A549 (cell line): Measurements from ENCODE around the gene ATG4B. TPM values are rescaled to one million over a fixed set of nuclear protein-coding genes. Genes with fewer than 3 reads are reported as not detected.

Source experiments
- ATAC-seq, 2 experiments: fragments of 200-7000 bp in 1 of 2; fragments of >200 bp in 1 of 2; cut with Nextera tagmentation in 1 of 2; cut with Tn5 transposase in 1 of 2; 3 replicates each; pipeline versions ENCODE4 v1.8.0 to v1.9.1; 2018 to 2020; ENCODE audit warnings: mild to moderate bottlenecking in 1 of 2, moderate library complexity in 1 of 2
- CTCF ChIA-PET: fragments of 300-600 bp; sonication (Branson Sonifier 250); formaldehyde crosslinking; extraction: SDS; loops from one replicate; lab custom pipeline; 2021; ENCODE audit warnings: antibody characterized with exemption, inconsistent platforms; lab: Yijun Ruan, JAX
- POLR2A ChIA-PET: fragments of 350-600 bp; formaldehyde crosslinking; extraction: SDS; loops from one replicate; lab custom pipeline; 2021; ENCODE audit warnings: antibody characterized with exemption, inconsistent platforms; lab: Yijun Ruan, JAX
- DNase-seq, 2 experiments: peaks; one replicate each; pipeline versions ENCODE4 v3.0.0 to v3.0.0-alpha.2; 2011 to 2016; ENCODE audit warnings: low read depth in 1 of 2, low spot score in 1 of 2
- FAIRE-seq: peaks from 2 replicates; lab custom pipeline; 2011; peaks lifted over from hg19 to GRCh38; lab: Jason Lieb, UNC
- H3K27ac ChIP-seq, 2 experiments: fragments of >200 bp; sonication (Bioruptor Twin); formaldehyde crosslinking; 3 replicates each; pipeline ENCODE4 v1.5.1; 2016 to 2017
- H3K4me1 ChIP-seq: fragments of >200 bp; sonication (Bioruptor Twin); formaldehyde crosslinking; 3 replicates; pipeline ENCODE4 v1.6.1; 2016
- H3K4me2 ChIP-seq: fragments of >200 bp; sonication (Bioruptor Twin); formaldehyde crosslinking; 3 replicates; pipeline ENCODE4 v1.6.1; 2016
- H3K4me3 ChIP-seq: fragments of >200 bp; sonication (Bioruptor Twin); formaldehyde crosslinking; 3 replicates; pipeline ENCODE4 v1.5.1; 2016
- H3K9me3 ChIP-seq: fragments of >200 bp; sonication (Bioruptor Twin); formaldehyde crosslinking; 3 replicates; pipeline ENCODE4 v1.6.1; 2016
- BHLHE40 ChIP-seq: IDR thresholded peaks from 2 replicates; pipeline ENCODE4 v1.6.1; 2012; ENCODE audit warnings: low read depth, low read length, inconsistent platforms
- CBX8 ChIP-seq: fragments of 200-600 bp; sonication (generic); IDR thresholded peaks from 2 replicates; pipeline ENCODE4 v1.6.1; 2016
- CHD4 ChIP-seq: fragments of 200-600 bp; sonication (generic); IDR thresholded peaks from 2 replicates; pipeline ENCODE4 v1.6.1; 2016; ENCODE audit warnings: antibody characterized with exemption, mild to moderate bottlenecking, borderline replicate concordance
- EHF ChIP-seq: fragments of 250-450 bp; sonication (Bioruptor Pico); IDR thresholded peaks from 2 replicates; pipeline ENCODE4 v1.5.0; 2020; ENCODE audit warnings: mild to moderate bottlenecking
- EHMT2 ChIP-seq: fragments of 200-600 bp; sonication (generic); IDR thresholded peaks from 2 replicates; pipeline ENCODE4 v1.6.1; 2016; ENCODE audit warnings: antibody characterized with exemption, low read depth, mild to moderate bottlenecking, moderate library complexity
- EP300 ChIP-seq, 2 experiments: fragments of >200 bp; sonication (Bioruptor Twin); formaldehyde crosslinking; IDR thresholded peaks; 2 replicates in 1 of 2; 3 replicates in 1 of 2; pipeline ENCODE4 v1.6.1; 2016 to 2017
- FOSL2 ChIP-seq, 2 experiments: fragments of 450-650 bp in 1 of 2; fragments of >200 bp in 1 of 2; sonication (Bioruptor Twin) in 1 of 2; formaldehyde crosslinking; IDR thresholded peaks; 2 replicates each; pipeline versions ENCODE4 v1.5.0 to v1.6.1; 2016 to 2020; ENCODE audit warnings: mild to moderate bottlenecking in 1 of 2, moderate library complexity in 1 of 2
- FOXS1 ChIP-seq: fragments of 250-450 bp; sonication (Bioruptor Pico); IDR thresholded peaks from 2 replicates; pipeline ENCODE4 v1.5.0; 2020; ENCODE audit warnings: mild to moderate bottlenecking, moderate library complexity
- HDAC2 ChIP-seq: fragments of 200-600 bp; sonication (generic); IDR thresholded peaks from 2 replicates; pipeline ENCODE4 v1.6.1; 2016
- HOXB5 ChIP-seq: fragments of 250-450 bp; sonication (Bioruptor Pico); IDR thresholded peaks from 2 replicates; pipeline ENCODE4 v1.5.0; 2020; ENCODE audit warnings: mild to moderate bottlenecking, moderate library complexity
- JUN ChIP-seq, 2 experiments: fragments of >200 bp; sonication (Bioruptor Twin); formaldehyde crosslinking; IDR thresholded peaks; 2 replicates in 1 of 2; 3 replicates in 1 of 2; pipeline ENCODE4 v1.6.1; 2016 to 2017
- JUNB ChIP-seq: fragments of >200 bp; sonication (Bioruptor Twin); formaldehyde crosslinking; IDR thresholded peaks from 2 replicates; pipeline ENCODE4 v1.6.1; 2016
- MAFK ChIP-seq: fragments of 450-650 bp; IDR thresholded peaks from 2 replicates; pipeline ENCODE4 v1.6.1; 2014; ENCODE audit not compliant: partially characterized antibody
- NPAS2 ChIP-seq: fragments of 250-450 bp; sonication (Bioruptor Pico); IDR thresholded peaks from 2 replicates; pipeline ENCODE4 v1.8.0; 2022; ENCODE audit warnings: mild to moderate bottlenecking, moderate library complexity, borderline replicate concordance
- POLR2AphosphoS2 ChIP-seq: conservative IDR thresholded peaks from 2 replicates; pipeline ENCODE4 v1.6.1; 2012; ENCODE audit warnings: low read length, improper control_type of control experiment, inconsistent platforms
- RAD21 ChIP-seq, 2 experiments: fragments of >200 bp in 1 of 2; sonication (Bioruptor Twin) in 1 of 2; formaldehyde crosslinking in 1 of 2; IDR thresholded peaks in 1 of 2; conservative IDR thresholded peaks in 1 of 2; 2 replicates in 1 of 2; 3 replicates in 1 of 2; pipeline ENCODE4 v1.6.1; 2012 to 2018; ENCODE audit warnings: inconsistent platforms in 1 of 2
- RCOR1 ChIP-seq: fragments of 150-350 bp; IDR thresholded peaks from 2 replicates; pipeline ENCODE4 v1.6.1; 2014; ENCODE audit warnings: antibody characterized with exemption, low read length, low read depth
- RNF2 ChIP-seq: fragments of 200-600 bp; sonication (generic); IDR thresholded peaks from 2 replicates; pipeline ENCODE4 v1.6.1; 2016; ENCODE audit warnings: low read depth, mild to moderate bottlenecking, antibody characterized with exemption, moderate library complexity, borderline replicate concordance
- SREBF2 ChIP-seq: fragments of 450-650 bp; IDR thresholded peaks from 2 replicates; pipeline ENCODE4 v1.6.1; 2014; ENCODE audit warnings: mild to moderate bottlenecking, moderate library complexity
- ZNF302 ChIP-seq: fragments of 250-450 bp; sonication (Bioruptor Pico); IDR thresholded peaks from 2 replicates; pipeline ENCODE4 v1.9.0; 2021; ENCODE audit warnings: inconsistent platforms, mild to moderate bottlenecking, moderate library complexity
- WGBS: methylation state at CpG from one replicate; pipeline ENCODE4 v1.1.6; 2017; ENCODE audit errors: missing lambda C conversion rate; 5-methylcytosine and 5-hydroxymethylcytosine counted together
- polyA plus RNA-seq, 4 experiments: library from polyadenylated mRNA; depleted of rRNA in 3 of 4; stranded (reverse); fragments of >200 nt; fragmentation: RNase III in 1 of 4; extraction: RNeasy Plus Mini Kit Qiagen cat#74134 plus additional on column Dnase treatment in 1 of 4; gene quantifications; 2 replicates in 3 of 4; 3 replicates in 1 of 4; pipeline ENCODE4 v1.2.3, GENCODE V29; 2011 to 2017
- TF ChIP-seq, protein P1 (sequence below): fragments of 150-350 bp; IDR thresholded peaks from 2 replicates; pipeline ENCODE4 v1.6.1; 2014; ENCODE audit warnings: low read depth, mild to moderate bottlenecking, low read length
- TF ChIP-seq, protein P2 (sequence below): fragments of 250-450 bp; sonication (Bioruptor Pico); IDR thresholded peaks from 2 replicates; pipeline ENCODE4 v1.5.0; 2021; ENCODE audit warnings: mild to moderate bottlenecking, moderate library complexity, borderline replicate concordance
- TF ChIP-seq, protein P3 (sequence below): fragments of >200 bp; sonication (Bioruptor Twin); formaldehyde crosslinking; IDR thresholded peaks from 3 replicates; pipeline ENCODE4 v1.6.1; 2016
- TF ChIP-seq, protein P4 (sequence below): fragments of >200 bp; sonication (Bioruptor Twin); formaldehyde crosslinking; IDR thresholded peaks from 2 replicates; pipeline ENCODE4 v1.6.1; 2016

Gene ATG4B
- polyA plus RNA-seq, 2 of the 4 experiments (the other 2 are of a cell fraction) = 70.3 to 75.2 TPM

DNA sequence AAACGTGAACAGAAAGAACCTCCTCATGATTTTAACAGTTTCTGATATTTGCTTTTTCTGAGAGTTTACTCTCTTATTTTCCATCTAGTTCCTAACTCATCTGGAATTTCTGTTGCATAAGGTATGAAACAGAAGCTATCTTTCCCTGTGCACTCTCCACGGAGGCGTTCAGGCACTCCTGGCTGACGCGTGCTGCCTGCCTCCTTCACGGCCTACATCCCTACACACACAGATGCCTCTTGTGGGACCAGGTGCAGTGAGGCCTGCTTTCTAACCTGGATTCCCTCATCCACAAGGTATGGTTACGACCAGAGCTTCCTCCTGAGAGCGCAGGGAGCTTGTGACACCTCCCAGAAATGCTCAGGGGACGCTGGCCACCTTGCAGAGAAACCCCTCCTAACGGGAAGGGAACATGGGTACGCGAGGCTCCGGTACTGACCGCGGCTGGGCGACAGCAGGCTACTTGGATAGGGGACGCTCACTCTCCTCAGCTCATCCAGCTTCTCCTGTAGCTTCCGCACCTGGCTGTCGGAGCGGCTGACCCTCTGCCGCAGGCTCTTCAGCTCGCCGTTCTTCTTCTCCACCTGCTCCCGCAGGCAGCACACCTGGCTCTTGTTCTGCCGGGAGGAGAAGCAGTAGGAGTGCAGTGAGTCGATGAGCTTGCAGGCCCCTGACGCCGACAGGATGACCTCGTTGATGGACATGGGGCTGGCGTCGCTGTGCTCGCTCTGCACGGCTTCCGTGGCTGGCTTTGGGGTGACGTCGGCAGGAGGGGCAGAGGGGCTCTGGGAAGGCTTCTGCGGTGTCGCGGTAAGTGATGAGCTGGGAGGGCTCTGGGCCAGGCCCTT lies 4.8 kb upstream of the ATG4B start:
- CTCF ChIA-PET = interaction anchor here (0.6 to 0.7 kb wide), 3 partner anchors 11 to 310 kb away, joined by 3 to 4 read pairs (median 3); no protein-coding TSS in a partner anchor
- 96% methylated on average over 39 of the region's 39 CpGs for WGBS
- FAIRE-seq (no peak), DNase-seq (no peak), ATAC-seq (no peak)
- Histone ChIP-seq H3K4me2 (no peak overlapping the region), H3K4me3 (no peak overlapping the region), H3K4me1 (peaks cover 10% of the 10 kb centered on the region; the same call in 2 of the 3 replicates), H3K9me3 (no peaks in the 10 kb centered on the region), H3K27ac (no peak overlapping the region)
- POLR2A ChIA-PET = no interaction called here
- TF ChIP-seq RNF2 (no peak), CBX8 (no peak), HDAC2 (no peak), EP300 (IDR thresholded peaks at IDR 0.05) (no peak), FOXS1 (CRISPR knock-in tag) (no peak), ZNF302 (CRISPR knock-in tag) (no peak), CHD4 (no peak), RCOR1 (no peak), EHF (CRISPR knock-in tag) (no peak), RAD21 (conservative IDR thresholded peaks at IDR 0.05 in 1 of 2, IDR thresholded peaks at IDR 0.05 in 1 of 2) (no peak), JUN (IDR thresholded peaks at IDR 0.05) (no peak), MAFK (no peak), BHLHE40 (no peak)
- TF ChIP-seq, protein P1, sequence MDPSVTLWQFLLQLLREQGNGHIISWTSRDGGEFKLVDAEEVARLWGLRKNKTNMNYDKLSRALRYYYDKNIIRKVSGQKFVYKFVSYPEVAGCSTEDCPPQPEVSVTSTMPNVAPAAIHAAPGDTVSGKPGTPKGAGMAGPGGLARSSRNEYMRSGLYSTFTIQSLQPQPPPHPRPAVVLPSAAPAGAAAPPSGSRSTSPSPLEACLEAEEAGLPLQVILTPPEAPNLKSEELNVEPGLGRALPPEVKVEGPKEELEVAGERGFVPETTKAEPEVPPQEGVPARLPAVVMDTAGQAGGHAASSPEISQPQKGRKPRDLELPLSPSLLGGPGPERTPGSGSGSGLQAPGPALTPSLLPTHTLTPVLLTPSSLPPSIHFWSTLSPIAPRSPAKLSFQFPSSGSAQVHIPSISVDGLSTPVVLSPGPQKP = no peak
- TF ChIP-seq, protein P2, sequence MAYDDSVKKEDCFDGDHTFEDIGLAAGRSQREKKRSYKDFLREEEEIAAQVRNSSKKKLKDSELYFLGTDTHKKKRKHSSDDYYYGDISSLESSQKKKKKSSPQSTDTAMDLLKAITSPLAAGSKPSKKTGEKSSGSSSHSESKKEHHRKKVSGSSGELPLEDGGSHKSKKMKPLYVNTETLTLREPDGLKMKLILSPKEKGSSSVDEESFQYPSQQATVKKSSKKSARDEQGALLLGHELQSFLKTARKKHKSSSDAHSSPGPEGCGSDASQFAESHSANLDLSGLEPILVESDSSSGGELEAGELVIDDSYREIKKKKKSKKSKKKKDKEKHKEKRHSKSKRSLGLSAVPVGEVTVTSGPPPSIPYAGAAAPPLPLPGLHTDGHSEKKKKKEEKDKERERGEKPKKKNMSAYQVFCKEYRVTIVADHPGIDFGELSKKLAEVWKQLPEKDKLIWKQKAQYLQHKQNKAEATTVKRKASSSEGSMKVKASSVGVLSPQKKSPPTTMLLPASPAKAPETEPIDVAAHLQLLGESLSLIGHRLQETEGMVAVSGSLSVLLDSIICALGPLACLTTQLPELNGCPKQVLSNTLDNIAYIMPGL = no peak
- TF ChIP-seq, protein P3, sequence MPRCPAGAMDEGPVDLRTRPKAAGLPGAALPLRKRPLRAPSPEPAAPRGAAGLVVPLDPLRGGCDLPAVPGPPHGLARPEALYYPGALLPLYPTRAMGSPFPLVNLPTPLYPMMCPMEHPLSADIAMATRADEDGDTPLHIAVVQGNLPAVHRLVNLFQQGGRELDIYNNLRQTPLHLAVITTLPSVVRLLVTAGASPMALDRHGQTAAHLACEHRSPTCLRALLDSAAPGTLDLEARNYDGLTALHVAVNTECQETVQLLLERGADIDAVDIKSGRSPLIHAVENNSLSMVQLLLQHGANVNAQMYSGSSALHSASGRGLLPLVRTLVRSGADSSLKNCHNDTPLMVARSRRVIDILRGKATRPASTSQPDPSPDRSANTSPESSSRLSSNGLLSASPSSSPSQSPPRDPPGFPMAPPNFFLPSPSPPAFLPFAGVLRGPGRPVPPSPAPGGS = no peak

DNA sequence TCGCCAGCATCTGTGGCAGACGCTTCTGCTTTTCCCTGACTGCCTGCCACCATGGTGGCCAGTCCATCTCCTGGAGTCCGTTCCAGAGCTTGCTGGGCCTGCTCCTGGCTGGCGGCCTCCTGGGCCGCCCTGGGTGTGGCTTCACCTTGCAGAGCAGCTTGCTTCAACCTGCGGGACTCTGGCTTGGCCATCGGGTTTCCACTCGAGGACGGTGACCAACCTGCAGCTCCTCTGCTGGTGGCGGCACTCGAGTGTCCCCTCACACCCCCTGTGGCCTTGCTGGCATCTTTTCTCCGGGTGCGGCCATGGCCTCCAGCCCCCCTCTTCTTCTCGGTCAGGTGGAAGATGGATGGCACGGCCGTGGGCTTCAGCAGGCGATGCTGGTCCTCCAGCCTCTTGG lies 3.9 kb upstream of the ATG4B start:
- POLR2A ChIA-PET = no interaction called here
- no peak overlapping the region for H3K4me3 ChIP-seq
- 96% methylated on average over 14 of the region's 17 CpGs for WGBS
- no peak for DNase-seq
- TF ChIP-seq EHMT2 (no peak), EHF (CRISPR knock-in tag) (no peak), EP300 (IDR thresholded peaks at IDR 0.05) (no peak), FOSL2 (IDR thresholded peaks at IDR 0.05) (no peak), FOSL2 (CRISPR knock-in tag; IDR thresholded peaks at IDR 0.05) (no peak), BHLHE40 (no peak), JUNB (no peak), HOXB5 (CRISPR knock-in tag) (no peak), NPAS2 (CRISPR knock-in tag) (no peak), SREBF2 (no peak), POLR2AphosphoS2 (no peak), FOXS1 (CRISPR knock-in tag) (no peak)
- TF ChIP-seq, protein P4, sequence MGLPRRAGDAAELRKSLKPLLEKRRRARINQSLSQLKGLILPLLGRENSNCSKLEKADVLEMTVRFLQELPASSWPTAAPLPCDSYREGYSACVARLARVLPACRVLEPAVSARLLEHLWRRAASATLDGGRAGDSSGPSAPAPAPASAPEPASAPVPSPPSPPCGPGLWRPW = no peak
- TF ChIP-seq, all 56 proteins: peak for 0
- Histone ChIP-seq H3K4me1 (peaks cover 13% of the 10 kb centered on the region), H3K4me2 (no peak overlapping the region), H3K9me3 (no peaks in the 10 kb centered on the region), H3K27ac (no peak overlapping the region)
- ATAC-seq (no peak), FAIRE-seq (no peak)
- CTCF ChIA-PET = interaction anchor here (0.6 kb wide), 1 partner anchor 311 kb away, joined by 4 read pairs; no protein-coding TSS in a partner anchor
